Hepatocyte (in vitro differentiated cells): ENCODE data around the gene TRAF7.

Experiments
- CTCF ChIP-seq: fragments of 200-600 bp; sonication (generic); IDR thresholded peaks from 2 replicates; pipeline ENCODE4 v1.5.1; 2016; ENCODE audit warnings: antibody characterized with exemption, mild to moderate bottlenecking; ENCODE audit not compliant: poor library complexity
- EZH2 ChIP-seq: fragments of 200-600 bp; sonication (generic); IDR thresholded peaks from 2 replicates; pipeline ENCODE4 v1.6.1; 2016; ENCODE audit warnings: antibody characterized with exemption, mild to moderate bottlenecking, borderline replicate concordance

- TF ChIP-seq CTCF (no peak), EZH2 (no peak)
Measured at GRCh38 chr16:2180962-2181923, 25.7 kb downstream of the TRAF7 start.
